Esophagus muscularis mucosa (tissue), 3 donors: ENCODE results near the gene SERINC5.

Source experiments
- EP300 ChIP-seq: sonication (generic); formaldehyde crosslinking; IDR thresholded peaks from one replicate; pipeline ENCODE4 v1.6.1; 2017; ENCODE audit warnings: antibody characterized with exemption
- TF ChIP-seq, protein P1 (sequence below), 3 experiments: fragments of 200-600 bp in 2 of 3; fragments of 450-650 bp in 1 of 3; sonication (generic) in 2 of 3; IDR thresholded peaks; one replicate each; pipeline ENCODE4 v1.5.1; 2017 to 2019; ENCODE audit warnings: antibody characterized with exemption in 3 of 3, mild to moderate bottlenecking in 2 of 3, moderate library complexity in 1 of 3

DNA sequence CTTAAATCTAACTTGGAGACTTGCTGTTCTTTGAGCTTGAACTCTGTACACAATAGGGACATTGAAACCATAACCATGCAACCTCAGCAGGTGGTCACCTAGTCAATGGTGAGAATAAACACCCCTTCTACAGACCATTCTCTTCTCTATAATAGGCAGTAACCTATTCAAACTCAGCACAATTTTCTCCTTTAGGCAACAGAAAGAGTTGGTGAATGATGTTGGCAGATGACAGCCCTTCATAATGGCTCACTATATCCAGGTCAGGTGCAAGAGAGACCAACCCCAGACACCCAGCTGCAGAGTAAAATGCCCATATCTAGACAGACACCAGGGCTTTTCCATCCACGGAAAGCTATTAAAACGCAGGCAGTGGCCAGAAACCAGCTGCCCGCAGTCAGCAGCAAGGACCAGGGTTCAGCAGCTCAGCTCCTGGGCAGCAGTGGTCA, 106.7 kb downstream of the SERINC5 start:
- TF ChIP-seq, protein P1, sequence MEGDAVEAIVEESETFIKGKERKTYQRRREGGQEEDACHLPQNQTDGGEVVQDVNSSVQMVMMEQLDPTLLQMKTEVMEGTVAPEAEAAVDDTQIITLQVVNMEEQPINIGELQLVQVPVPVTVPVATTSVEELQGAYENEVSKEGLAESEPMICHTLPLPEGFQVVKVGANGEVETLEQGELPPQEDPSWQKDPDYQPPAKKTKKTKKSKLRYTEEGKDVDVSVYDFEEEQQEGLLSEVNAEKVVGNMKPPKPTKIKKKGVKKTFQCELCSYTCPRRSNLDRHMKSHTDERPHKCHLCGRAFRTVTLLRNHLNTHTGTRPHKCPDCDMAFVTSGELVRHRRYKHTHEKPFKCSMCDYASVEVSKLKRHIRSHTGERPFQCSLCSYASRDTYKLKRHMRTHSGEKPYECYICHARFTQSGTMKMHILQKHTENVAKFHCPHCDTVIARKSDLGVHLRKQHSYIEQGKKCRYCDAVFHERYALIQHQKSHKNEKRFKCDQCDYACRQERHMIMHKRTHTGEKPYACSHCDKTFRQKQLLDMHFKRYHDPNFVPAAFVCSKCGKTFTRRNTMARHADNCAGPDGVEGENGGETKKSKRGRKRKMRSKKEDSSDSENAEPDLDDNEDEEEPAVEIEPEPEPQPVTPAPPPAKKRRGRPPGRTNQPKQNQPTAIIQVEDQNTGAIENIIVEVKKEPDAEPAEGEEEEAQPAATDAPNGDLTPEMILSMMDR (IDR thresholded peaks at IDR 0.05), result no peak
- no peak for TF ChIP-seq EP300
